Mucosa of gallbladder (tissue), 1 donor: ENCODE data around the gene STK40. TPM values are rescaled to one million over a fixed set of nuclear protein-coding genes. Genes with fewer than 3 reads are reported as not detected.

Source experiments
- DNase-seq: peaks from one replicate; pipeline ENCODE4 v3.0.0-alpha.2; 2020; ENCODE audit warnings: low spot score
- total RNA-seq: library from RNA; stranded (reverse); gene quantifications from one replicate; pipeline ENCODE4 v1.2.1, GENCODE V29; 2021
- donor health status: DM: no; HTN: no; CAD: no.

The STK40 gene
- total RNA-seq, 1 donor from 2014 or later: 61.2 TPM

DNA sequence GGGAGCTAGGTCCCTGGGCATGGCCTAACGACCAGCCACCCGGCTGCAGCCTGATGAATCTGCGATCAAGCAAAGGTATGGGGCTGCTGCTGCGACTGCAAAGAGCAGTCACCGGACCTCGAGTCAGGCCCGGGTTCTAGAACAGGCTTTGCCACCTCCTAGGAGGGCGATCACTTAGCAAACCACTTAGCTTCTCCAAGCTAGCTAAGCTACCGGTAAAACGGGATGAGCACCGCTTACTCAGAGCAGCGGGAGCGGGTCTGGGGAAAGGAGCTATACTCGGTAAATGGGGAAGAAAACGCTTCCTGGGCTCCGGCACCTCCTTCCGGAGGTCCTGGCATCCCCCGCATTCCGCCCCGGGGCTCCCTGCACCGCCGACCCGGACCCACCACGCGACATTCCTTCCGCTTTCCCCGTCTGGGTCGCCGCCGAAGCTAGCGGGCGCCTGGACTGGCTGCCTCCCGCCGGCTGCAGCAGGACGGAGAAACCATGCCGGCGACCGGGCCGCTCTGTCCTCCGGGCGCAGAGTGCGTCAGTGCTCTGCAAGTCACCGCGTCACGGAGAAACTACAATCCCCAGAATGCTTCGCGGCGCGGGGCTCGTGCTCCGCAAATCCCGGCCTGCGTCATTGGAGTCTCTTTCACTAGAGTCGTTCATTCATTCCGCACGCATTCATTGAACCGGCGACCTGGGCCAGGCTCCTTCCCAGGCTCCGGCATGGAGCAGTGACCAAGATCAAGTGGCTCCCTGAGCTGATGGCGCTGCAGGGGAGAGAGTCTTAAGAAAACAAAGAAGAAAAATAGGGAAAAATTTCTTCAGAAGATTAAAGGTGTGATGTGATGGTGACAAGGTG lies 11.9 kb upstream of the STK40 start, which contains the start of gene LSM10:
Gene LSM10, minus strand, starts transcription at position 531 of the 853 bp plus-strand sequence. CDS start 3,779 bp downstream, outside the sequence.
- DNase-seq: peak; percentile 96

DNA sequence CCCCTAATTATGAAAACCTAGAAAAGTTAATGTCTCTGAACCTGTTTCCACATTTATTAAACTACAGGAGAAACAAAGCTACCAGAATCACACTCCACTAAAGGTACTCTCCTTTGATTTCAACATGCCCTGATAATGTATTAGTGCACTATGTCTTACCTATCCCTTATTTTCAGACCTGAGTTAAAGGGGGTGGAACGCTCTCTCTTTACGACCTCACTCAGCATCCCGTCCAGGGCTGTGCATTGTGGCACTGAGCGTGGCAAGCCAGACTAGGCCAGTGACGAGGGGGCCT lies 11.3 kb upstream of the STK40 start:
- DNase-seq: no peak

DNA sequence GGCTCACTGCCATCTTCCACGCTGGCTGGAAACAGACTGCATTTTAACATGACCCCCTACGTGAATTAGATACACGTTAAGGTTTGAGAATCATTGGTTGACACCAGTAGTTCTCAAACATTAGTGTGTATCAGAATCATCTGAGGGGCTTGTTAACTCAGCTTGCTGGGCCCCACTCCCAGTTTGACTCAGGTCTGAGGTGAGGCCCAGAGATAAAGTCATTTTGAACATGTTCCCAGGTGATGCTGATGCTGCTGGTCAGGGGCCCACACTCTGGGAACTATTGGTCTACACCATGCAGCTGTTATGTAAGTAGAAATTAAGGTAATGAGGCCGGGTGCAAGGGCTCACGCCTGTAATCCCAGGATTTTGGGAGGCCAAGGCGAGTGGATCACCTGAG lies 10.6 kb upstream of the STK40 start:
- DNase-seq: no peak

DNA sequence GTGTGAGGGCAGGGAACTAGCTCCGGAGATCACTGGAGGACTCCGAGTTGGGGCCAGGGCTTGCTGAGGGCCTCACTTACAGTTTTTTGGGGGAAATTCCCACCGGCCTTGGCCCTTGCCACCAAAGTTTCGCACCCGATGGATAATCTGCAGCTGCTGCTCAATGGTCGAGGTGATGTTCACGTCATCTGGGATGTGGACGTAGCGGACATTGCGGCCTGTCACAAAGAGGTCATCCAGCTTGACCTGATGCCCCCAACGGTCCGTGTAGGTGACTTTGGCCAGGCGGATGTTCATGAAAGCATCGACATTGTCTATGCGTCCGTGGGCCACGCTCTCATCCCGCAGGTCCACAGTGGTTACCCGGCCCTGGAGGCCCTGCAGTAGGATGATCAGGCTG lies 8.0 kb upstream of the STK40 start:
- DNase-seq: no peak

DNA sequence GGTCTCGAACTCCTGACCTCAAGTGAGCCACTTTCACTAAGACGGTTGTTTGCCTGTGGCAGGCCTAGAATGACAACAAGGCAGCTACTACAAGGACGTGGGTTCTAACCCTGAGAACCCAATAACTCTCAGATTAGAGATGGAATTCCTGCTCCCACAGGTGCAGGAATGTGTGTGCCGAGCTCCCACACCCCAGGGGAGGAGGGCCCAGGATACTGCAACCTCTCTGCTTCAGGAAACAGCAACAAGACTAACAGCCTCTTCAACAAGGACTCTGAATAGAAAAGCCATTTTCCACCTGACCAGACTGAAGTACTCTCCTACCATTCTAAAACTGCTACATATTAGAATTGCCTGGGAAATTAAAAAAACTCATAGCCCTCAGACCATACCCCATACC lies 7.1 kb upstream of the STK40 start:
- no peak for DNase-seq

DNA sequence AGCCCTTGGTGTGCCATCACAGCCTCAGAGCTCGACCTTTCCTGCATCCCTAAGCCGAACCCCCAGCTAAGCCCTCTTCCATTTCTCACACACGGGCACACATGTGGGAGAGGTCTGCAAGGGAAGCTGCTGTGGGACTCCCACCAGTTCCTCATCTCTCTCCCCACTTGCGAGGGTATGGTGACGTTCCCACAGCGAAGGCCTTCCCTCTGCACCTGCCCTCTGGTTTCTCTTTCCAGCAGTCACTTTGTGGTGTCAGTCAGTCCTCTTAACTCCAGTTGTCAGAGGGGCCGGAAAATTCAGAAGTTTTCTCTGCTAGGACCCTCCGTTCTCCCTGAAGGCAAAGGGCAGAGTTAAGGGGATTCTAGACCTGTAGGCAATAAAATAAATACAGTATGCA lies 5.5 kb upstream of the STK40 start:
- DNase-seq: no peak

DNA sequence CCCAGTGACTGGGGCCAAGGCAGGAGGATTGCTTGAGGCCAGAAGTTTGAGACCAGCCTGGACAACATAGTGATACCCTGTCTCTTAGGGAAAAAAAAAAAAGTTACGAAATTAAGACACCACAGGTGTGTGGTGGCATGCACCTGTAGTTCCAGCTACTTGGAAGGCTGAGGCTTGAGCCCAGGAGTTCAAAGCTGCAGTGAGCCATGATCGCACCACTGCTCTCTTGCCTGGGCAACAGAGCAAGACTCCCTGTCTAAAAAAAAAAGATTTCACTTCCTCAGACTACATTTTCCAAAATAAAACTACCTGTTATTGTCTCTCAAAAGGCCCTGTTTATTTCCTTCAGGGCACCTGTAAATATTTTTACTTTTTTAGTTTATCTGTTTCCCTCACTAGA lies 4.7 kb upstream of the STK40 start:
- no peak for DNase-seq

DNA sequence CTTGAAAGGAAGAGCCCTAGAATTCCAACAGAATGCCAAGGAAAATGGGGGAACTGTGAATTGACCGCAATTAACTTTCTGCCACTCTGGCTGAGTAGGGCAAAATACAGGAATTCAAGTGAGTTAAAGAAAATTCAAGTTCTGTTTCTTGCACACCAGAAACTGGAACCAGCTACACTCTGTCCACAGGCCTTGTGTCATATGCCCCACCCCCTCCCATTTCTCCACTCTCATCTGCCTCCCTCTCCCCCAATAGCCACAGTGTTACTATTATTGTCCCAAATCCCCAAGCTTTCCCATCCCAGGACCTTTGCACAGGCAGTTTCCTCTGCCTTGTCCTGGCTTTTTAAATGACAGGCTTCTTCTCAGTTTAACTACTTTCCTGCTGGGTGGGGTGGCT lies 4.3 kb upstream of the STK40 start:
- no peak for DNase-seq

DNA sequence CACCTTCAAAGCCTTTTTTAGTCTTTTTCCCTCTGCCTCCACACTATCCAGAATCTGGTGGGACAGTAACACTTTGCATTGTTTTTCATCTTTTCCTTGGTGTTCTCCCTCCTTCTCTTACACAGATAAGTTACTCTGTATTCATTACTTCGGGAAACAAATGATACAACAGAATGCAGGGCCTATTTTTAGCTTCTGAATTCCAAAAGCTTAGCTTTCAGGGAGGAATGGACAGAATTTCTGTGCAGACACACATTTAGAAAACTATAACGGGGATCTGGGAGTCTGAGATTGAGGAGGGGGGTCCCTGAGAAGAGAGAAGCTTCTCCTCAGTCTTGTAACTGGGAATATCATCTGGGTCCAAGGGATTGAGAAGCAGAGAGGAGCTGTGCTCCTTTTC lies 3.5 kb upstream of the STK40 start:
- no peak for DNase-seq

DNA sequence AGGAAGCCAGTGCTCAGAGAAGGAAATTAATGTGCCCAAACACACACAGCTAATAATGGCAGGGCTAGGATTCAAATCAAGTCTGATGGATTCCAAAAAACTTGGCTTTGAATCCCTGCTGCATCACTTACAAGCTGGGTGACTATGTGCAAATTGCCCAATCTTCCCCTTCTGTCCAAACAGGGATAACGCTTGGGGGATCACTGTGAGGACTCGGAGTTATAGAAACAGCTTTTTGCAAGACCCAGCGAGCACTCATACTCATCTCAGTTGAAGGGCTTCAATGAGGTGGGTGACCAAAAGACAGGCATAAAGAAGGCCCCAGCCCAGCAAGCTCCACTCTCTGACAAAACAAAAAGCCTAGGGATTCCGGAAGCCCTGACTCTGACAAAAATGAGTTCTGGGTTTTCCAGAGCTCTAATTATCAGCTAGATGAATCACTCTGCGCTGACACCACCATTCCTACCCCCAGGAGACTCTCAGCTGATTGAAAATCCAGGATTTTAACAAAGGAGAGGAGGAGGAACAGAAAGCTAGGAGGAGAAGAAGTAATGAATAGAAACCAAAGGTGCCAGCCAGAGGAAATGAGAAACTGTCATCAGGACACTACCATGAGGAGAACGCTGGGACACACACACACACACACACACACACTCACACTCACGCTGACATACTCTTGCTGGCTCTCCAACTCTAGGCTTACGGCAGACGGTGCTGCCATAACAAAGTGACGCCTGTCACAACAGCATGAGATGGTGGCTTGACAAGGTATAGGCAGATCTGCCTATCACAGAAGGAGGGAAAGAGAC lies 1.6 kb upstream of the STK40 start:
- DNase-seq: no peak

DNA sequence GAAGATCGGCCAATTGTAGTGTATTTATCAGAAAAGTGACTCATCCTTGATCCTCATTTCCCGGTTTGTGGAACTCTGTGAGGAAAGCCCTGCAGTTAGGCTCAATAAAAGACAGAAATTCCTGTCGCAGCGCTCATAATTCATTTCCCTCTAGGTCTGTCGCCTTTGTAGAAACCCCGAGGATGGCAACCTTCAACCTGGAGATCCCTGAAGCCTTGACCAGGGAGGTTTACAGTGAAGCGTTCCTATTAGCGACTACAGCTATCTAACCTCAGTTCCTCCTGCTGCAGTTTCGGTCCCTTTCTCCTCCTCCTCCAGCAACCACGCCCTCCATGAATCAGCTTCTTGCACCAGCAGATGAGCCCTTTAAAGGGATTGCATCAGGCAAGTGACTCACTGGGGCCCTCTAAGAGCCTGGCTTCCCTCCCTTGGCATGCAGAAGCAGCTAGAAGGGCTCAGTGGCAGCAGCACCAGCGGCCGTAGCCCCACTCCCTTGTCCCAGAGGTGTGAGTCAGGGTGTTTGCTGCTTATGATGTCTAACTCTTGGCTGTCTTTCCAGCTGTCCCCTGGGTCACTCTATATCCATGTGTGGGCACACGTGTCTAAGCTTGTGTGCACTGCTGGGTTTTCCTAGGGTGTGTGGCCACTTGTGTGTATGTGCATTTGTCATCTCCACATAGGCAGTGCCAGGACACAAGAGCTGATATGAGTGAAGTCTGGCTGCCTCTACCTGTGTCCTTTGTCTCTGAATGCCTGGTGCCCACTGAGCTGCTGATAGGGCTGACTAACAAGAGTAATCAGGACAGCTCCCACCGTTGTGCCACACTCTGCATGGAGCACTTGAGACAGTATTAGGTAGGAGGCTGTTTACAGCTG lies 779 bp upstream of the STK40 start:
- DNase-seq: peak; percentile 95

DNA sequence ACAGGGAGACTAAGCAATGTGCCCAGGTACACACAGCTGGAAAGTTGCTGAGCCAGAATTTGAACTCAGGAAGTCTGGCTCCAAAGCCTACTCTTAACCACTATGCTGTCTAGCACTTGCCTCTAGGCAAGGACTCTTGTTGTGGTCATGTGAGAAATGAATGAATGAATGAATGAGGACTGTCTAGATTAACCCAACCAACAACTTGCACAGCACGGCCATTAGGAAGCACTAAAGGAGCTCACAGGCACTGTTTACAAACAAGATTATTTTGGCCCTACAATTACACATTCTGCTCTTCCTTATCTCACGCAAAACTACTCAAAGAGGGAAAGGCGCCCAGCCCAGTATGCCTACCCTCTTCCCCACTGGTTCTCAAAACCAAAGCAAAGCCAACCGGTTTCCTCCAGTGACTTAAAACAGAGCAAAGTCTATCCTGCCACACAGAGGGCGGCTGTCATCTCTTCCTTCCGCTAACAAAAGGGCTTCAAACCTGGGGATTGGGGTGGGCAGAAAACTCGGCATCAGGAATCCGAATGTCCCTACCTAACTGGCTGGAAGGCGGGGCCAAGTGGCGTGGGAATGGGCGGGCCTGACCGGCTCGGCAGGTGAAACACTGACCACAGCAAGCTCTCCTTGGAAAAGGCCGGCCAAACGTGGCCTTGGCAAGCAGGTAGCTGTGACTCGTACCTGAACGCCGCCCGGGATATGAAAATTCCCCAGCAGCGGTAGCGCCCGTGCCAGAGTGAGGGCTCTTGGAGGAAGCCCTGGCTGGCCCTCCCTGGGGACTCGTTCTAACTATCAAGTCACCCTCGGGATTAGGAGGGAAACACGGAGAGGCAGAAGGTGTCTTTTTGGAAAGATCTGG lies 948 bp downstream of the STK40 start:
- DNase-seq: peak; percentile 78

DNA sequence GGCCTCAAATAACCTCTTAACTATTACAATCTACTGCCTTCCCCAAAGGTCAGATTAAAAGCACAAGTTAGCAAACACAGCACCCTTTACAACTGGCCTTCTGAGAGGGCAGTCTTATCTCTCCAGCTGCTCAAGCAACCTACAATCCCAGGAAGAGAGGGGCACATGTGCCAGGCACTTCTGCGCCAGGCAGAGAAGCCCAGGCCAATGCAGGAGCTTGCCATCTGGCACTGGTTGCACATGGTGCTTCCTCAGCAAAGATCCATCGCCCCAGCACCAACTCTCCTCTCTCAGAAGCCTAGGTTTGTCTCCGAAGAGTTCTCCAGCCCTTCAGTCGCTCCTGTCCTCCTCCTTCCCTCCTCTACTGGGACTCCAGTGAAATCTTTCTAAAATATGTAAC lies 2.5 kb downstream of the STK40 start:
- no peak for DNase-seq

DNA sequence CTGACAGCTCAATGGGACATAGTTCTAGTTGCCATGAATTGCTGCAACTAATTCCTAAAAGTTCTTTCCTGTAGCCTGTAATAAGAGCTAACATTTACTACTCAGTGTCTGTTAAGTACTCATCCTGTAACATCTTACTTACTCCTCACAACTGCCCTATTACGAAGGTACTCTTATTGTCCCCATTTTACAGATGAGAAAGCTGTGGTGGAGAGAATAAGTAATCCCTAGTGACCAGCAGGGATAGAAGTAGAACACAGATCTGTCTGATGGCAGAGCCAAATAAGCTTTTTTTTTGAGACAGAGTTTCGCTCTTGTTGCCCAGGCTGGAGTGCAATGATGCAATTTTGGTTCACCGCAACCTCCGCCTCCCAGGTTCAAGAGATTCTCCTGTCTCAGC lies 3.1 kb downstream of the STK40 start:
- no peak for DNase-seq

DNA sequence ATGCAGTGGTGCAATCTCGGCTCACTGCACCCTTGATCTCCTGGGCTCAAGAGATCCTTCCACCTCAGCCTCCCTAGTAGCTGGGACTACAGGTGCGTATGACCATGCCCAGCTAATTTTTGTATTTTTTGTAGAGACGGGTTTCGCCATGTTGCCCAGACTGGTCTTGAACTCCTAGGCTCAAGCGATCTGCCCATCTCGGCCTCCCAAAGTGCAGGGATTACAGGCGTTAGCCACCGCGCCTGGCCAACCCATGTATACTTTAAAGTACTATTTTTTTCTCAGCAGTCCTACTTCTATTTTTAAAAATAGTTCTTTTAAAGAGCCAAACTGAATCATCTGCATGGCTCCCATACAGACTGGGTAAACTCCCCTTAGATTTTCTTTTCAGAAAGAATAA lies 3.5 kb downstream of the STK40 start:
- DNase-seq: no peak

DNA sequence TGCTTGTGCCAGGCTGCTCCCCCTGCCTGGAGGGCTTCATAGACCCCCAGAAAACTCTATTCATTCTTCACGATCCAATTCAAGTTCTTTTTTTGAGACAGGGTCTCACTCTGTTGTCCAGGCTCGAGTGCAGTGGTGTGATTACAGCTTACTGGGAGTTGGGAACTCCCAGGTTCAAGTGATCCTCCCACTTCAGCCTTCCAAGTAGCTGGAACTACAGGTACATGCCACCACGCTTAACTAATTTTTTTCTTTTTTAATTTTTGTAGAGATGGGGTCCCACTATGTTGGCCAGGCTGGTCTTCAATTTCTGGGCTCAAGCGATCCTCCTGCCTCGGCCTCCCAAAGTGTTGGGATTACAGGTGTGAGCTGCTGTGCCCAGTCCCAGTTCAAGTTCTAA lies 4.3 kb downstream of the STK40 start:
- DNase-seq: no peak

DNA sequence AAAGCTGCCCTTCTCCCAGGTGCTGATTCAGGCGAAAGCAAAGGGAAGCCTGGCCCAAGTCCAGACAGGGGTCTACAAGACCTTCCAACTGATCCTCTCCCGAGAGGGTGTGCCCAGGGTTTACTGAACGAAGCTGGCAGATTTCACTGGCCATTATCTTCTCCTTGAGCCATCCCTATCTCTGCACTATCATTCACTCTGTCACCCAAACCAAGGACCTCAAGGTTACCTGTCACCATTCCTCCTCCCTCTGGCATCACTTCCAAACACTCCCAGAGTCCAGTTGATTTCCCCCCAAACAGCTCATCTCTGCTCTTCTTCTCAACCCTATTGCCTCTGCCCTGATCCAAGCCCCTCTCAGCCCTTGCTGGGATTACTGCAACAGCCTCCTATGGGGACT lies 4.9 kb downstream of the STK40 start:
- no peak for DNase-seq

DNA sequence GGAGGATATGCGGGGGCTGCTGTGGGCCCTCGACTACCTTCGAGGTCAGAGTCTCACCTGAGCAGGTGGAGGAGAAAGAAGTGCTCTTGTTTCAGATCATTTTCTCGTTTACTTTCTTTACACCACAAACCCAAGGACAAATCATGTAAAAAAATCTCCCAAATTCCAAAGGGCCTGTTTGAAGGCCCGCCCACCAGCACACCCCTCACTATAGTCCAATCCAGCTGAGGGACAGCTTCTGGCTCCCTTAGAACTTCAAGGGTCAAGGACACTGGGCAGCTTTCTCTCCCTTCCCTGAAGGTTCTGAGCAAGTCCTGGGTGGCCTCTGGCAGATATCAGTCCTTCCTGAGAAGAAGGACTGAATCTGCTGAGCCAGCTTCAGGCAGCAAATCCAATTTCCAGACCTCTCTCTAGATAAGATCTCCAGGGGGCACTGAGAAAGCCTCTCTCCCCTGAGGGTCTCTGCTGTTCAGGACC lies 5.5 kb downstream of the STK40 start:
- no peak for DNase-seq

DNA sequence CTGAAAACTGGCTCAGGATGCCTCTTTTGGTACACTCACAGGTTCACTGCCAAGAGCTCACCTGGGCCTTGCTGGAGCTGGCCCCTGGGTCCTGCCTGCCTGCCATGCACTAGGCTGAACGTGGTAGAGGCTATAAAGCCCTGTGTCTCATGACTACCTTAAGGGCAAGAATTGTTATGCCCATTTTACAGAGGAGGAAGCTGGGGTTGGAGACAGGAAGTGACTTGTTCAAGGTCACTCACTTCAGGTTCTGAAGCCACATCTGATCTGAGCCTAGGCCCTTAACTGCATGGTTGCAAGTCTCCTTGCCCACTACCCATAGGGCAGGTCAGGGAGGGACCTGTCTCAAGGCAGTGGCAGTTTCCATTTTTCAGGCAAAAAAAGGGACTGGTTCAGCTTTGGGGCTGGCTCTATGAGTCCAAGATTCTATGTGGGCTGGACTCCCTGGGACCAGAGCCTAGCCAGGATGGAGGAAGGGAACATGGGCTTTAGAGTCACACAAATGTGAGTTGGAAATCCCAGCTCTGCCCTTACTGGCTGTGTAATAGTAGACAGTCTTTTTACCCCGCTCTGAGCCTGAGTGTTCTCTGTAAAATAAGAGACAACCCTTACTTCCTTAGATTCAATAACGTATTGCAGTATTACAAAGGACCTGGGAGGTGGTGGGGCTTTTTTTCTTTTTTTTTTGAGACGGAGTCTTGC lies 7.8 kb downstream of the STK40 start:
- DNase-seq: no peak

DNA sequence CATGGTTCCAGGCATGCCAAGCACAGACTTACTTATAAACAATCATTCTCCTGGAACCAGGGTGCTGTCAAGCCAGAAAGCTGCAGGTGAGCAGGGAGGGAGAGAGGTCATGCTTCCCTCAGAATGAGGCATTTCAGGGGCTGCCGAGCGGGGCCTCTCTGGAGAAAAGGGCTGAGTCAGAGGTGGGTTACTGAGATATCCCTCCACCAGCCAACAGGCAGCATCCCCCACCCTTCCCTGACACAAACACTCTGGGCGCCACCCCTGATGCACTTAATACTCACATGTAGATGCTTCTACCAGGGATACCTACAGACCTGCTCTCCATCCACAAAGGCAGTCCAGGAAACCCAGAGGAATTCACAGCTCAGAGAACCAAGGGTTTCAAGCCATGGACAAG lies 13.1 kb downstream of the STK40 start:
- DNase-seq: no peak
